Caco-2 (cell line): Measurements from ENCODE around the gene NNAT. TPM values are rescaled to one million over a fixed set of nuclear protein-coding genes. Genes with fewer than 3 reads are reported as not detected.

Source experiments
- BruUV-seq: library from RNA; stranded (reverse); fragments of 400-500 nt; replicated peaks from 2 replicates; lab custom pipeline; 2021; lab: Mats Ljungman, UMichigan
- CTCF ChIA-PET: fragments of 300-600 bp; sonication (Branson Sonifier 250); formaldehyde crosslinking; loops from one replicate; lab custom pipeline; 2022; ENCODE audit warnings: antibody characterized with exemption; lab: Charles Lee
- POLR2A ChIA-PET: fragments of 300-600 bp; sonication (Branson Sonifier 250); formaldehyde crosslinking; loops from one replicate; lab custom pipeline; 2022; ENCODE audit warnings: antibody characterized with exemption; lab: Charles Lee
- DNase-seq, 2 experiments: peaks; one replicate each; pipeline versions ENCODE4 v3.0.0 to v3.0.0-alpha.2; 2020 to 2022
- H3K27me3 ChIP-seq: replicated peaks from 2 replicates; pipeline ENCODE4 v1.6.0; 2011; ENCODE audit warnings: low read length; ENCODE audit not compliant: control insufficient read depth, insufficient read depth
- H3K36me3 ChIP-seq: 2 replicates; pipeline ENCODE4 v1.5.1; 2011; ENCODE audit warnings: low read length; ENCODE audit not compliant: control insufficient read depth, insufficient read depth
- H3K4me1 ChIP-seq: fragments of 250-450 bp; sonication (Bioruptor Pico); 2 replicates; pipeline ENCODE4 v1.5.1; 2020; ENCODE audit warnings: mild to moderate bottlenecking
- H3K4me3 ChIP-seq: 2 replicates; pipeline ENCODE4 v1.5.1; 2011; ENCODE audit warnings: low read depth, mild to moderate bottlenecking, control low read depth, low read length
- H3K9me3 ChIP-seq: fragments of 250-450 bp; sonication (Bioruptor Pico); 2 replicates; pipeline ENCODE4 v1.5.1; 2020; ENCODE audit warnings: mild to moderate bottlenecking, moderate library complexity
- H3K27ac Mint-ChIP-seq: one replicate; pipeline ENCODE4 v1.8.0; 2022; ENCODE audit warnings: mixed read lengths; ENCODE audit not compliant: unreplicated experiment
- H3K27me3 Mint-ChIP-seq: one replicate; pipeline ENCODE4 v1.8.0; 2022; ENCODE audit warnings: mixed read lengths; ENCODE audit not compliant: insufficient read depth, unreplicated experiment
- H3K36me3 Mint-ChIP-seq: one replicate; pipeline ENCODE4 v1.8.0; 2022; ENCODE audit warnings: mild to moderate bottlenecking, mixed read lengths; ENCODE audit not compliant: insufficient read depth, unreplicated experiment
- H3K4me1 Mint-ChIP-seq: one replicate; pipeline ENCODE4 v1.8.0; 2022; ENCODE audit warnings: low read depth, mixed read lengths; ENCODE audit not compliant: unreplicated experiment
- H3K4me3 Mint-ChIP-seq: one replicate; pipeline ENCODE4 v1.8.0; 2022; ENCODE audit warnings: mild to moderate bottlenecking, moderate library complexity, mixed read lengths; ENCODE audit not compliant: unreplicated experiment
- H3K9me3 Mint-ChIP-seq: one replicate; pipeline ENCODE4 v1.8.0; 2022; ENCODE audit warnings: mixed read lengths; ENCODE audit not compliant: unreplicated experiment
- intact Hi-C: fragments of 100-400 bp; cut with micrococcal nuclease; formaldehyde crosslinking; loops from one replicate; pipeline ENCODE4 v1.10.0; 2022; ENCODE audit not compliant: unreplicated experiment
- total RNA-seq: library from RNA; stranded (reverse); gene quantifications from 2 replicates; pipeline ENCODE4 v1.2.3, GENCODE V29; 2022
- TF ChIP-seq, protein P1 (sequence below), 2 experiments: fragments of 200-600 bp in 1 of 2; IDR thresholded peaks; 1 replicate in 1 of 2; 2 replicates in 1 of 2; pipeline versions ENCODE4 v1.5.1 to v1.8.0; 2011 to 2022; ENCODE audit warnings: antibody characterized with exemption in 1 of 2, control low read depth in 1 of 2, inconsistent platforms in 1 of 2, low read depth in 1 of 2, low read length in 1 of 2, mild to moderate bottlenecking in 1 of 2, moderate library complexity in 1 of 2; ENCODE audit not compliant: insufficient read depth in 1 of 2, severe bottlenecking in 1 of 2, unreplicated experiment in 1 of 2

NNAT gene
- total RNA-seq, 1 experiment from 2014 or later, result not detected

DNA sequence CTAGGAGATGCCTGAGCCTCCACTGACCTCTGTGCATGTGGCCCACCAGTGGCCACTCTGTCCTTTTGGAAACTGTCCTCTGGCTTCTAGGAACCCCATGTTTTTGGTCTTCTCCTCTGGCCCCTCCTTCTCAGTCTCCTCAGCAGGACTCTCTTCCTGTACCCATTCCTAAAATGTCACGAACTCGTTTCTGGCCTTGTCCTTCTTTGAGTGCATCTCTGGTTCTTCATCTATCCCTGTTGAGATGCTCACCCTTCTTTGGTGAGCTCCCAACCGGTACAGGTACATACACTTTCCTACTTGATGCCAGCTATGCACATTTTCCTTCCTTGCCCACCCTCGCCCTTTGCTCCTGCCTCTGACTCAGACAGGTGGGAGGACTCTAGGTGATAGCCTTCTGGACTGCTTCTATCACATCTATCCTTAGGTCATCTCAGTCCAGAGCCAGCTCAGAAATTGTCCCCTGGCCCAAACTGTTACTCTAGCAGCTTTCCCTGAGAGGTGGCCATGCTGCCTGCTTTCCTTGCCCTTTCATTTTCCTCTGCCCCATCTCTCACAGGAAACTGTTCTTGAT, 14.8 kb upstream of the NNAT start:
- ChIA-PET POLR2A (interaction anchor here (0.5 to 1.0 kb wide), 2 partner anchors 13 to 163 kb away, joined by 3 read pairs; no protein-coding TSS in a partner anchor), CTCF (interaction anchor here (0.6 to 1.1 kb wide), 7 partner anchors 11 to 1079 kb away, joined by 3 to 4 read pairs (median 3); partner anchors contain the start of gene BLCAP)
- peak in 1 of 2 experiments; percentile 33 for DNase-seq
- no peak overlapping the region for H3K4me3 ChIP-seq
- H3K36me3 ChIP-seq, result no peaks in the 10 kb centered on the region
- peaks cover 7% of the 10 kb centered on the region for H3K4me1 ChIP-seq
- Mint-ChIP-seq H3K36me3 (peaks cover 8% of the 10 kb centered on the region), H3K4me3 (no peak overlapping the region), H3K27ac (no peak overlapping the region), H3K27me3 (no peaks in the 10 kb centered on the region), H3K4me1 (no peaks in the 10 kb centered on the region), H3K9me3 (no peaks in the 10 kb centered on the region)
- H3K27me3 ChIP-seq, result no peaks in the 10 kb centered on the region
- H3K9me3 ChIP-seq, result no peaks in the 10 kb centered on the region
- no TSS peak for BruUV-seq
- TF ChIP-seq, protein P1, sequence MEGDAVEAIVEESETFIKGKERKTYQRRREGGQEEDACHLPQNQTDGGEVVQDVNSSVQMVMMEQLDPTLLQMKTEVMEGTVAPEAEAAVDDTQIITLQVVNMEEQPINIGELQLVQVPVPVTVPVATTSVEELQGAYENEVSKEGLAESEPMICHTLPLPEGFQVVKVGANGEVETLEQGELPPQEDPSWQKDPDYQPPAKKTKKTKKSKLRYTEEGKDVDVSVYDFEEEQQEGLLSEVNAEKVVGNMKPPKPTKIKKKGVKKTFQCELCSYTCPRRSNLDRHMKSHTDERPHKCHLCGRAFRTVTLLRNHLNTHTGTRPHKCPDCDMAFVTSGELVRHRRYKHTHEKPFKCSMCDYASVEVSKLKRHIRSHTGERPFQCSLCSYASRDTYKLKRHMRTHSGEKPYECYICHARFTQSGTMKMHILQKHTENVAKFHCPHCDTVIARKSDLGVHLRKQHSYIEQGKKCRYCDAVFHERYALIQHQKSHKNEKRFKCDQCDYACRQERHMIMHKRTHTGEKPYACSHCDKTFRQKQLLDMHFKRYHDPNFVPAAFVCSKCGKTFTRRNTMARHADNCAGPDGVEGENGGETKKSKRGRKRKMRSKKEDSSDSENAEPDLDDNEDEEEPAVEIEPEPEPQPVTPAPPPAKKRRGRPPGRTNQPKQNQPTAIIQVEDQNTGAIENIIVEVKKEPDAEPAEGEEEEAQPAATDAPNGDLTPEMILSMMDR (IDR thresholded peaks at IDR 0.05; ENCODE audit: insufficient read depth in 1 of 2, low read depth in 1 of 2, low read length in 1 of 2, severe bottlenecking in 1 of 2, unreplicated experiment in 1 of 2), result no peak
- intact Hi-C loops, result no loop called here

DNA sequence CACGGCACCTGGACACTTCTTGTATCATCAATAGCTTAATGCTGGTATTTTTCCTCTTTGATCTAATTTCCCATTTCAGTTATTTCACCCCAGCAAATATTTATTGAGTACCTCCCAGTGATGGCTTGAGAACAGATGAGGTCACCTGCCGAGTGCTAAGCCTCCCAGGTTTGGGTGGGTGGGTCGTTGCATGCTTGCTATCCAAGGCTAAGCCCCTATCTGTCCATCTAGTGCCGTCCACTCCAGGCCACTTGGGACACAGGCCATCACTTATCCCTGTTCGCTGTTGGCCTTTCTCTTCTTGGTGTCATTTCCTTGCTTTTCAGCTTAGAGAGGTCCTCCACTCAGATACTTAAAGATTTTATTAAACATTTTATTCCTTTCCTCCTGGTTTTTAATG, 10.8 kb upstream of the NNAT start:
- H3K36me3 ChIP-seq, result peaks cover 7% of the 10 kb centered on the region
- no peak overlapping the region for H3K4me3 ChIP-seq
- H3K27me3 Mint-ChIP-seq, result no peaks in the 10 kb centered on the region
- peaks cover 7% of the 10 kb centered on the region for H3K4me1 ChIP-seq
- H3K4me3 Mint-ChIP-seq, result no peak overlapping the region
- H3K9me3 Mint-ChIP-seq, result no peaks in the 10 kb centered on the region
- H3K4me1 Mint-ChIP-seq, result no peaks in the 10 kb centered on the region
- POLR2A ChIA-PET, result no interaction called here
- no peak for DNase-seq
- H3K36me3 Mint-ChIP-seq, result peaks cover 17% of the 10 kb centered on the region
- no peaks in the 10 kb centered on the region for H3K9me3 ChIP-seq
- intact Hi-C loops, result no loop called here
- CTCF ChIA-PET, result no interaction called here
- TF ChIP-seq, protein P1 (IDR thresholded peaks at IDR 0.05; ENCODE audit: insufficient read depth in 1 of 2, low read depth in 1 of 2, low read length in 1 of 2, severe bottlenecking in 1 of 2, unreplicated experiment in 1 of 2), result no peak
- no peaks in the 10 kb centered on the region for H3K27me3 ChIP-seq
- H3K27ac Mint-ChIP-seq, result no peak overlapping the region
- no TSS peak for BruUV-seq

DNA sequence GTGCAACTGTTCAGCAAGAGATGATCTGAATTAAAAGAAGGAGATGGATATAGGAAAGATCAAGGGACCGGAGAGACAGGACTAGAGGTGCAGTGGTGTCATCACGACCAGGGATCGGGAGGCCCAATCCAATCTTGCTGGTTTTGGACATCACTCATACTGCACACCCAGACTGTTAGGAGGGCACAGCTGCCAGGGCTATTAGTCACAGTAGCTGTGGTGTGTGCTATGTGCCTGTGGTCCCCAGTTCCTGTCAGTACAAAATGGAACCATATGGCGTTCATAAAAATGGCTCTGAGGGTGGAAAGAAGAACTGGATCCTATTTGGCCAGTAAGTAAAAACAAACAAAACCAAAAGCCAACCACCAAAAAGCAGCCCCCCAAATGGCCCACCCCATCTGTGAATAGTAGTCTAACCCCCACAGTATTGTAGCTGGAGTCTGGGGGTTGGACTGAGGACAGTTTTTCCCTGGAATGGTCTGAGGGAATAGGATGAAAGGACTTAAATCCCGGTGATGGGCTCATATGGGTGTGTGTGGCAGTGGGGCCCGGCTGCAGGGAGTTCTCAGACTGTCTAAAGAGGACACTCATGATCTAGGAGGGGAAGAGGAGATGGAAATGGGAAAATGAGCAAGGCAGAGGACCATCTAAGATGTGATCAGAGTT, 9.3 kb upstream of the NNAT start:
- no peaks in the 10 kb centered on the region for H3K4me1 ChIP-seq
- intact Hi-C loops, result no loop called here
- Mint-ChIP-seq H3K27me3 (no peaks in the 10 kb centered on the region), H3K36me3 (peaks cover 30% of the 10 kb centered on the region), H3K27ac (no peak overlapping the region), H3K9me3 (no peaks in the 10 kb centered on the region), H3K4me1 (no peaks in the 10 kb centered on the region), H3K4me3 (no peak overlapping the region)
- TF ChIP-seq, protein P1 (IDR thresholded peaks at IDR 0.05; ENCODE audit: insufficient read depth in 1 of 2, low read depth in 1 of 2, low read length in 1 of 2, severe bottlenecking in 1 of 2, unreplicated experiment in 1 of 2), result no peak
- DNase-seq, result no peak
- peaks cover 15% of the 10 kb centered on the region for H3K36me3 ChIP-seq
- H3K27me3 ChIP-seq, result no peaks in the 10 kb centered on the region
- H3K9me3 ChIP-seq, result no peaks in the 10 kb centered on the region
- POLR2A ChIA-PET, result interaction anchor here (0.6 to 0.7 kb wide), 2 partner anchors 10 to 256 kb away, joined by 4 to 9 read pairs; no protein-coding TSS in a partner anchor
- CTCF ChIA-PET, result no interaction called here
- no peak overlapping the region for H3K4me3 ChIP-seq
- no TSS peak for BruUV-seq
